Sigmoid colon (tissue), 4 donors: Measurements from ENCODE around the gene SUGP1.

Experiments
- CTCF ChIP-seq, 4 experiments: fragments of 450-650 bp in 3 of 4; fragments of 200-600 bp in 1 of 4; IDR thresholded peaks; one replicate each; pipeline ENCODE4 v1.5.1; 2016 to 2019; ENCODE audit warnings: antibody characterized with exemption in 4 of 4, mild to moderate bottlenecking in 3 of 4, moderate library complexity in 2 of 4
- POLR2AphosphoS5 ChIP-seq, 4 donors: sonication (generic); formaldehyde crosslinking; IDR thresholded peaks; one replicate each; pipeline ENCODE4 v1.6.1; 2017; ENCODE audit warnings: antibody characterized with exemption in 4 of 4

- TF ChIP-seq CTCF (IDR thresholded peaks at IDR 0.05): no peak
- no peak for TF ChIP-seq POLR2AphosphoS5 (IDR thresholded peaks at IDR 0.05)
These were observed 89.3 kb downstream of the SUGP1 start for GRCh38 chr19:19230999-19231398.
